ENCODE measurements around the gene HIVEP3. TPM values are rescaled to one million over a fixed set of nuclear protein-coding genes. Genes with fewer than 3 reads are reported as not detected.

Gene HIVEP3
- total RNA-seq, 4 donors from 2014 or later = 3.2 to 11.0 (median 4.2) TPM

DNA sequence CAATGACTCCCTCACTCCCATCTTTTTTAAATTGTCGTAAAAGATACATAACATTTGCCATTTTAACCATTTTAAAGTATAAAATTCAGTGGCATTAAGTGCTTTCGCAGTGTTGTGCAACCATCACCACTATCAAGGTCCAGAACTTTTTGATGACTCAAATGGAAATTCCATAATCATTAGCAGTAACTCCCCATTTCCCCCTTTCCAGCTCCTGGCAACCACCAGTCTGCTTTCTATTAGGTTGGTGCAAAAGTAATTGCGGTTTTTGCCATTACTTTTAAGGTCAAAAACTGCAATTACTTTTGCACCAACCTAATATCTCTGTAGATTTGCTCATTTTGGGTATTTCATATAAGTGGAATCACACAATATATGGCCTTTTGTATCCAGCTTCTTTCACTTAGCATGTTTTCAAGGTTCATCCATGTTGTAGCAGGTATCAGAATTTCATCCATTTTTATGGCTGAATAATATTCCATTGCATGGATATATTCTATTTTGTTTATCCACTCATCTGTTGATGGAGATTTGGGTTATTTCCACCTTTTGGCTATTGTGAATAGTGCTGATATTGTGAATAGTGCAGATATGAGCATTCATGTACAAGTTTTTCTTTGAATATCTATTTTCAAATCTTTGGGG lies 159.7 kb downstream of the HIVEP3 start:
- no peaks in the 10 kb centered on the region for H3K9me3 ChIP-seq
- TF ChIP-seq POLR2A (IDR thresholded peaks at IDR 0.05) = no peak
- TF ChIP-seq, protein P1, sequence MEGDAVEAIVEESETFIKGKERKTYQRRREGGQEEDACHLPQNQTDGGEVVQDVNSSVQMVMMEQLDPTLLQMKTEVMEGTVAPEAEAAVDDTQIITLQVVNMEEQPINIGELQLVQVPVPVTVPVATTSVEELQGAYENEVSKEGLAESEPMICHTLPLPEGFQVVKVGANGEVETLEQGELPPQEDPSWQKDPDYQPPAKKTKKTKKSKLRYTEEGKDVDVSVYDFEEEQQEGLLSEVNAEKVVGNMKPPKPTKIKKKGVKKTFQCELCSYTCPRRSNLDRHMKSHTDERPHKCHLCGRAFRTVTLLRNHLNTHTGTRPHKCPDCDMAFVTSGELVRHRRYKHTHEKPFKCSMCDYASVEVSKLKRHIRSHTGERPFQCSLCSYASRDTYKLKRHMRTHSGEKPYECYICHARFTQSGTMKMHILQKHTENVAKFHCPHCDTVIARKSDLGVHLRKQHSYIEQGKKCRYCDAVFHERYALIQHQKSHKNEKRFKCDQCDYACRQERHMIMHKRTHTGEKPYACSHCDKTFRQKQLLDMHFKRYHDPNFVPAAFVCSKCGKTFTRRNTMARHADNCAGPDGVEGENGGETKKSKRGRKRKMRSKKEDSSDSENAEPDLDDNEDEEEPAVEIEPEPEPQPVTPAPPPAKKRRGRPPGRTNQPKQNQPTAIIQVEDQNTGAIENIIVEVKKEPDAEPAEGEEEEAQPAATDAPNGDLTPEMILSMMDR (IDR thresholded peaks at IDR 0.05) = no peak
- intact Hi-C loops (cut with DNase I) = no loop called here
- DNase-seq = no peak
- H3K4me1 ChIP-seq = peaks cover 0 to 4% (median 0%) of the 10 kb centered on the region in 3 donors
- no peaks in the 10 kb centered on the region for H3K36me3 ChIP-seq
- WGBS, 2 donors = 75% methylated on average over 3 of the region's 3 CpGs
- H3K27me3 ChIP-seq = no peaks in the 10 kb centered on the region
- no peak overlapping the region for H3K27ac ChIP-seq
- H3K4me3 ChIP-seq = no peak overlapping the region

DNA sequence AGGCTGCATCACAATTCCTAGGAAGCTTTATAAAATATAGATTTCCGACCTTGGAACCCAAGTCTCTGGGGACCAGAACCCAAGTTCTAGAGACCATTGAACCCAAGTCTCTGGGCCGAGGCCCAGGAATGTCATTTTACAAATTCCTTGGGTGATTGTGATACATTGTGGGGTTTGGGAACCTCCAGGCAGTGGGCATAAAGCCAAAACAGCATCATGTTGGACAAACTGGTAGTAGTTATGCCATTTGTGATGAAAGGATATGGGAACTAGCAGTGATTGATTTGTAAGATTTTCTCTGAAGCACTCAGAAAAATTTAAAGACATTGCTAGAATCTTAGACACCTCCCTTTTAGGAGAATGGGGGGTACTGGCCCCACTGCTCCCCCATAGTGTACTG lies 160.2 kb downstream of the HIVEP3 start:
- Histone ChIP-seq H3K4me1 (peaks cover 0 to 9% (median 0%) of the 10 kb centered on the region in 3 donors), H3K27me3 (no peaks in the 10 kb centered on the region), H3K9me3 (no peaks in the 10 kb centered on the region), H3K27ac (no peak overlapping the region), H3K36me3 (no peaks in the 10 kb centered on the region), H3K4me3 (no peak overlapping the region)
- WGBS, 2 donors = 54 to 56% methylated on average over 2 of the region's 2 CpGs
- no peak for DNase-seq
- TF ChIP-seq, protein P1 (IDR thresholded peaks at IDR 0.05) = no peak
- TF ChIP-seq POLR2A (IDR thresholded peaks at IDR 0.05) = no peak
- intact Hi-C loops (cut with DNase I) = no loop called here

DNA sequence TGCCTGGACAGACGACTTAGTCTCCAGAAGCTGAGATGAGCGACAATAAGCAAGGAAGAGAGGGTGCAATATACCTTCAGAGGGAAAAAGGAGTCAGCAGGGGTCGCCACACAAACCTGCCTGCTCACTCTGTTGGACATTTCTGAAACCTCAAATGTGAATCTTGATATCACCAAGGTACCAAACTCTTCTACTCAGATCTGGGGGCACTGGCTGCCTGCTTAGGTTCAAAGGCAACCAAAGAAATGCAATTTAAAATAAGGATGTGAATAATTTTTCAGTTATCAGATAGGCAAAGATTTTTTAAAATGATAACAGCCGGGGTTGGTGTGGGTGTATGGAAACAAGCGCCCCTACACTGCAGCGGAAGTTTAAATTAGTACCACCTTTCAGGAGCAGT lies 164.2 kb downstream of the HIVEP3 start:
- H3K4me3 ChIP-seq = no peak overlapping the region
- H3K27me3 ChIP-seq = no peaks in the 10 kb centered on the region
- H3K36me3 ChIP-seq = no peaks in the 10 kb centered on the region
- TF ChIP-seq POLR2A (IDR thresholded peaks at IDR 0.05) = no peak
- TF ChIP-seq, protein P1 (IDR thresholded peaks at IDR 0.05) = no peak
- no peaks in the 10 kb centered on the region for H3K9me3 ChIP-seq
- H3K27ac ChIP-seq = no peak overlapping the region
- H3K4me1 ChIP-seq = peaks cover 12 to 48% (median 18%) of the 10 kb centered on the region in 3 donors
- WGBS, 2 donors = 79 to 87% methylated on average over 6 of the region's 6 CpGs
- intact Hi-C loops (cut with DNase I) = no loop called here
- no peak for DNase-seq

DNA sequence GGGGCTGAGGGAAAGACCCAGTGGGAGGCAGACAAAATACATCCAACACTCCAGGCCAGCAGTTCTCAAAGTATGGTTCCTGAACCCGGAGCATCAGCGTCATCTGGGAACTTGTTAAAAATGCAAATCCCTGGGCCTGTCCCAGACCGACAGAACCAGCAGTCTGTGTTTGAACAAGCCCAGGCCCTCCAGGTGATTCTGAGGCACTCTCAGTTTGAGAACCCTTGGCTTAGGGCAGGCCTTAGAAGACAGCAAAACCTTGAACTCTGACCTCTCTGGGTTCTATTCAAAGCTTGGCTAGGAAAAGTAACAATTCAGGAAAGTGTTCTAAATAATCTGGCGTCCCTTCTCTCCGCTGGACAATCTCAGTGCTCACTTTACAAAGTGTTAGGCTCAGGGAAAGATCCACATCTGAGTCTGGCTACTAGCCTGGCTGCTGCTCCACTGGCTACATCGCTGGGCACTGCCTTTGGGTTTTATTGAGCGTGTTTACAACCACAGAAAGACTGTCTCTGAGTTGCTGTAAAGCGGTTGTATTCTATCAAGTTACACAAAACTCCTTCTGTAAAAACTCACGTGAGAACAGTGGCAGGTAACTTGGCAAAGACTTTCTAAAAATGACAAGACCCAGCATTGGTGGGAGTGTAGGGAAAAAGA lies 166.1 kb downstream of the HIVEP3 start:
- Histone ChIP-seq H3K27me3 (no peaks in the 10 kb centered on the region), H3K9me3 (no peaks in the 10 kb centered on the region), H3K36me3 (no peaks in the 10 kb centered on the region), H3K4me1 (peaks cover 12 to 66% (median 19%) of the 10 kb centered on the region in 3 donors), H3K4me3 (no peak overlapping the region), H3K27ac (peak overlapping the region; percentile 51 to 68 (median 58))
- intact Hi-C loops (cut with DNase I) = no loop called here
- 60% methylated on average over 6 to 8 of the region's 9 CpGs for WGBS, 2 donors
- no peak for DNase-seq
- TF ChIP-seq POLR2A (IDR thresholded peaks at IDR 0.05) = no peak
- TF ChIP-seq, protein P1 (IDR thresholded peaks at IDR 0.05) = no peak

DNA sequence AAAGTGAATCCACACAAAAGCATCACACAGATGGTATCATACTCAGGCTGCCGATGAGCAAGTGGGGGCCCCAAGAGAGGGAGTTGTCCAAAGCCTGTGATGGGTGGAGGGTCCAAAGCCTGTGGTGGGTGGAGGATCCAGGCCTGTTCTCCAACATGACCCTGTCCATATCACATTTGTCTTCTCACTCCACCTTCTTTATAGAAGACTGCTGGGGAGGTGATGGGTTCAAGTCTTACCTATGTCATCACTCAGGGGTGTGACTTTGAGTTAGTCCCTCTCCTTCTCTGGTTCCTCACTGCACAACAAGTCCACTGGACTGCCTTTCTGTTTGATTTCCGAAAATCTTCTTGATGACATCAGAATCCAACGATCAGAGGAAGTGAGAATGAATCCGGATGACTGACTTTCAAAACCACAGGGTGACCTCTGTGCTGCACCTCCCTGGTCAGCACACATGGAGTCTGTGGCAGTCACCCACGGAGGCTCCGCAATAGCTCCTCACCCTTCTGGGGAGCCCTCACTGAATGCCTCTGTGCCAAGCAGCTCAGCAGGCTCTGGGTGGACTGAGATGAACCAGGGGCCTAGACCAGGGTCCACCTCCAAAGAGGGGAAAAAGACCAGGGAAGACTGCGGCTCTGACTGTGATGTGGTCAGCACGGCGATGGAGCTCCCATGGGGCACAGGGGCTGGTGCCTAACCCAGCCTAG lies 166.8 kb downstream of the HIVEP3 start:
- WGBS, 2 donors = 63 to 84% methylated on average over 2 to 6 of the region's 9 CpGs
- TF ChIP-seq, protein P1 (IDR thresholded peaks at IDR 0.05) = no peak
- no peak for TF ChIP-seq POLR2A (IDR thresholded peaks at IDR 0.05)
- Histone ChIP-seq H3K27ac (peak overlapping the region in 3 of 4 donors; percentile 53 to 68 (median 64)), H3K9me3 (no peaks in the 10 kb centered on the region), H3K27me3 (no peaks in the 10 kb centered on the region), H3K4me3 (no peak overlapping the region), H3K4me1 (peaks cover 12 to 72% (median 21%) of the 10 kb centered on the region in 3 donors), H3K36me3 (no peaks in the 10 kb centered on the region)
- intact Hi-C loops (cut with DNase I) = no loop called here
- DNase-seq = no peak

All from esophagus squamous epithelium (tissue), 5 donors.